Testis (tissue), 2 donors: ENCODE data around the gene MAZ.

ENCODE experiments used
- POLR2A ChIP-seq: fragments of 450-650 bp; IDR thresholded peaks from one replicate; pipeline ENCODE4 v1.6.1; 2017; ENCODE audit warnings: antibody characterized with exemption, mild to moderate bottlenecking, moderate library complexity
- TF ChIP-seq, protein P1 (sequence below), 3 experiments: fragments of 450-650 bp in 2 of 3; fragments of 200-600 bp in 1 of 3; sonication (generic) in 1 of 3; IDR thresholded peaks; one replicate each; pipeline ENCODE4 v1.5.1; 2016 to 2019; ENCODE audit warnings: antibody characterized with exemption in 3 of 3, mild to moderate bottlenecking in 2 of 3, moderate library complexity in 1 of 3

- TF ChIP-seq, protein P1, sequence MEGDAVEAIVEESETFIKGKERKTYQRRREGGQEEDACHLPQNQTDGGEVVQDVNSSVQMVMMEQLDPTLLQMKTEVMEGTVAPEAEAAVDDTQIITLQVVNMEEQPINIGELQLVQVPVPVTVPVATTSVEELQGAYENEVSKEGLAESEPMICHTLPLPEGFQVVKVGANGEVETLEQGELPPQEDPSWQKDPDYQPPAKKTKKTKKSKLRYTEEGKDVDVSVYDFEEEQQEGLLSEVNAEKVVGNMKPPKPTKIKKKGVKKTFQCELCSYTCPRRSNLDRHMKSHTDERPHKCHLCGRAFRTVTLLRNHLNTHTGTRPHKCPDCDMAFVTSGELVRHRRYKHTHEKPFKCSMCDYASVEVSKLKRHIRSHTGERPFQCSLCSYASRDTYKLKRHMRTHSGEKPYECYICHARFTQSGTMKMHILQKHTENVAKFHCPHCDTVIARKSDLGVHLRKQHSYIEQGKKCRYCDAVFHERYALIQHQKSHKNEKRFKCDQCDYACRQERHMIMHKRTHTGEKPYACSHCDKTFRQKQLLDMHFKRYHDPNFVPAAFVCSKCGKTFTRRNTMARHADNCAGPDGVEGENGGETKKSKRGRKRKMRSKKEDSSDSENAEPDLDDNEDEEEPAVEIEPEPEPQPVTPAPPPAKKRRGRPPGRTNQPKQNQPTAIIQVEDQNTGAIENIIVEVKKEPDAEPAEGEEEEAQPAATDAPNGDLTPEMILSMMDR (IDR thresholded peaks at IDR 0.05): no peak
- TF ChIP-seq POLR2A: no peak
Observed at GRCh38 chr16:29813644-29814562, 7.6 kb downstream of the MAZ start.
